ENCODE results near the gene LMAN1L. TPM values are rescaled to one million over a fixed set of nuclear protein-coding genes. Genes with fewer than 3 reads are reported as not detected.

Gene LMAN1L
- total RNA-seq, 2 experiments from 2014 or later, result not detected

DNA sequence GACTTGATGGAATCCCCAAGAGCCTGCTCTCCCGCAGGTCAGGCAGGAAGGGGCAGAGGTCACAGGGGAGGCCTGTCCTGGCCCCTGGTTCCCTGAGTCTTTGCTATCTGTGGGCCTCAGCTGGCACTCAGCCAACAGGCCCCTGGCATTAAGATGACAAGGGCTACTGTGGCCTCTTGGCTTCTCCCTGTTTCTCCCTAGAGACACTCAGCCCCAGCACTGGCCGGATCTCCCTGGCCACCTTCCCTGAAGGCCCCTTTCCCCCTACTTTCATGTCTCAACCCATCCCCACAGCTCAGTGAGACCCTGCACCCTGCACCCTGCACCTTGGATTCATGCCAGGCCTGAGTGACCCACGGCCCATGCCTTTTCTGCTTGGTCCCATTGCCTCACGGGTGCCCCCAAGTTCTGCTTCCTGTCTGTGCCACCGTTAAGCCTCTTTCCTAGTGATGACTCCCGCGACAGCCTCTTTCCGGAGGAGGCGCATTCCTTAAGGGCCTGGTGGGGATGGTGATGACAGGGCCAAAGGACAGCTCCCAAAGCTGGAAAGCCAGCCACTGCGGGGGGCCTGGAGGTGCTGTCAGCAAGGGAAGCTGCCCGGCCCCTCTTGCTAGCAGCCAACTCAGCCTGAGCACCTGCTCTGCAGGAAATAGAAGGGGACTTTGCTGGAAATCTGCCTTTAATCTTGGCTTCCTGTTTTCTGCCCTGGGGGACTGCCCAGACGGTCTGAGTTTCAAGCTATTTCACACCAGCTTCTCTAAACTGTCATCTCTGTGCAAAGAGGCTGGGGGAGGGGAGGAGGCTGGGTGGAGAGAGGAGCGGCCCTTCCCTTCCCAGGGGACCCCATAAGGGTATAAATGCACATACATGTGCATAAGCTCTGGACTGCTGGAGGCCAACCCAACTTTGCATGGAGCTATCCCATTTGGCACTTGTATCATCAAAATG is 35.5 kb upstream of the LMAN1L start:
- H3K4me3 Mint-ChIP-seq, result peak overlapping the region; percentile 63
- peak; percentile 69 for DNase-seq
- peak; percentile 9 for ATAC-seq
- CTCF ChIA-PET, result interaction anchor here (0.7 to 25.9 kb wide), 18 partner anchors 3 to 404 kb away, joined by 3 to 1355 read pairs (median 4); partner anchors contain the start of genes CPLX3 and CSK
- no peaks in the 10 kb centered on the region for H3K27me3 Mint-ChIP-seq
- peaks cover 61% of the 10 kb centered on the region for H3K4me1 Mint-ChIP-seq
- peak overlapping the region; percentile 92 for H3K27ac Mint-ChIP-seq
- no peaks in the 10 kb centered on the region for H3K9me3 Mint-ChIP-seq (ENCODE audit: low read depth)
- H3K36me3 Mint-ChIP-seq, result no peaks in the 10 kb centered on the region

DNA sequence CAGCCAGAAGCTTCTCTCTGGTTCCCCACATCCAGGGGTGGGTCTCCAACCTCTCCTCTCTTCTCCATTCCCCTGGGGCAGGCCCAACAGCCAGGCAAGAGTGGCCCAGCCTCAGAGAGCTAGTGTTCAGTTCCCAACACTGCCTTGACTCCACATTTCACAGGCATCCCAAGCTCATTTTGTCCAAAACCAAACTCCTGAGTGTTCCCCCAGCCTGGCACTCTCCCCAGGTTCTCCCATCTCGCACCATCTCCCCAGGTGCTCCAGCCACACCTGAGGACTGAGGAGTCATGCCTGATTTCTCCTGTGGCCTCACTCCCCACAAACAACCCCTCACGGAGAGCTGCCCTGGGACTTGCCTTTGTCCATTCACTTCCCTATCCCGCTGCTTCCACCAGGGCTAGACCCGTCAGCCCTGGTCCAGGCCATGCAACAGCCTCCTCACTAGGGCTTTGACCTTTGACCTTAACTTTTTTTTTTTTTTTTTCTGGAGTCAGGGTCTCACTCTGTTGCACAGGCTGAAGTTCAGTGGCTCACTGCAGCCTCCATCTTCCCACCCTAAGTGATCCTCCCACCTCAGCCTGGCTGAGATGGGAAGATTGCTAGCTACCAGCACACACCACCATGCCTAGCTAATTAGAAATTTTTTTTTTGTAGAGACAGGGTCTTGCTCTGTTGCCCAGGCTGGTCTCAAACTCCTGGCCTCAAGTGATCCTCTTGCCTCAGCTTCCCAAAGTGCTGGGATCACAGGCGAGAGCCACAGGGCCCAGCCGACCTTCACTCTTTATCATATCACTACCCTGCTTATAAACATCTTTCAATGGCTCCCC is 34.7 kb upstream of the LMAN1L start:
- H3K27me3 Mint-ChIP-seq, result no peaks in the 10 kb centered on the region
- CTCF ChIA-PET, result interaction anchor here (0.7 to 25.9 kb wide), 15 partner anchors 2 to 405 kb away, joined by 3 to 1355 read pairs (median 4); partner anchors contain the start of genes CPLX3 and CSK
- H3K9me3 Mint-ChIP-seq (ENCODE audit: low read depth), result no peaks in the 10 kb centered on the region

DNA sequence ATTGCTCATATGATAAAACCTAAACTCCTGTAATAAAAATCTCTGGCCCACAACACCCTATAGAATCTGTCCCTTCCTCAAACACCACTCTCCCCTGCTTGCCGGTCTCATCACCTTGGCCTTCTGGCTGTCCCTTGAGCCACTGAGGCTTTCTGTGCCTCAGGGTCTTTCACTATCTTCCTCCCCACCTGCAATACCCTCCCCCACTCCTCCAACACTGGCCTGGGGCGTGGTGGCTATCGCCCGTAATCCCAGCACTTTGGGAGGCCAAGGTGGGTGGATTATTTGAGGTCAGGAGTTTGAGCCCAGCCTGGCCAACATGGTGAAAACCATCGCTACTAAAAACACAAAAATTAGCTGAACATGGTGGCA is 34.0 kb upstream of the LMAN1L start:
- Mint-ChIP-seq H3K4me1 (peaks cover 61% of the 10 kb centered on the region), H3K27me3 (no peaks in the 10 kb centered on the region), H3K9me3 (ENCODE audit: low read depth) (no peaks in the 10 kb centered on the region), H3K4me3 (no peak overlapping the region), H3K27ac (peak overlapping the region; percentile 92), H3K36me3 (peaks cover 4% of the 10 kb centered on the region)
- ATAC-seq (no peak), DNase-seq (no peak)
- CTCF ChIA-PET, result interaction anchor here (1.5 to 25.9 kb wide), 6 partner anchors 1 to 345 kb away, joined by 3 to 1355 read pairs (median 13); partner anchors contain the start of genes CSK and SEMA7A

More for the DNA sequence above, 34.7 kb upstream of the LMAN1L start:
- DNase-seq (no peak), ATAC-seq (no peak)
- peaks cover 2% of the 10 kb centered on the region for H3K36me3 Mint-ChIP-seq
- H3K27ac Mint-ChIP-seq, result peak overlapping the region; percentile 92
- peak overlapping the region; percentile 63 for H3K4me3 Mint-ChIP-seq
- peaks cover 61% of the 10 kb centered on the region for H3K4me1 Mint-ChIP-seq

DNA sequence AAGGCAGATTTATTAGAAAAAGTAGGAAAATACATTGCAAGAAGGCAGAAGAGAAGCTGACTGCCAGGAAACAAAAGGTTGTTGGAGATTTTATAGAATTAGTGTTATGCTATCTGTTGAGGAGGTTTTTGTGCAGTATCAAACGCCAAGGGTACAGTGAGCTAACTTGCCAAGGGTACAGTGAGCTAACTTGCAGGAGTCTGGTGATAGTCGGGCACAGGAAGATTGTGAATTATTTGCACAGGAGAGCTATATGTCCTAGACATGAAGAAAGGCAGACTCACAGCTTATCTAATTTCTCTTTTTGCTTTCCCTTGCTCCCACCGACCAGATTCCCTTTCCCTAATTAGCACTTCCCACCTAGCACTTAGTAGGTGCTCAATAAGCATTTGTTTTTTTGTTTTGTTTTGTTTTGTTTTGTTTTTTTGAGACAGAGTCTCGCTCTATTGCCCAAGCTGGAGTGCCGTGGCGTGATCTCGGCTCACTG is 33.4 kb upstream of the LMAN1L start:
- H3K4me1 Mint-ChIP-seq, result peaks cover 63% of the 10 kb centered on the region

DNA sequence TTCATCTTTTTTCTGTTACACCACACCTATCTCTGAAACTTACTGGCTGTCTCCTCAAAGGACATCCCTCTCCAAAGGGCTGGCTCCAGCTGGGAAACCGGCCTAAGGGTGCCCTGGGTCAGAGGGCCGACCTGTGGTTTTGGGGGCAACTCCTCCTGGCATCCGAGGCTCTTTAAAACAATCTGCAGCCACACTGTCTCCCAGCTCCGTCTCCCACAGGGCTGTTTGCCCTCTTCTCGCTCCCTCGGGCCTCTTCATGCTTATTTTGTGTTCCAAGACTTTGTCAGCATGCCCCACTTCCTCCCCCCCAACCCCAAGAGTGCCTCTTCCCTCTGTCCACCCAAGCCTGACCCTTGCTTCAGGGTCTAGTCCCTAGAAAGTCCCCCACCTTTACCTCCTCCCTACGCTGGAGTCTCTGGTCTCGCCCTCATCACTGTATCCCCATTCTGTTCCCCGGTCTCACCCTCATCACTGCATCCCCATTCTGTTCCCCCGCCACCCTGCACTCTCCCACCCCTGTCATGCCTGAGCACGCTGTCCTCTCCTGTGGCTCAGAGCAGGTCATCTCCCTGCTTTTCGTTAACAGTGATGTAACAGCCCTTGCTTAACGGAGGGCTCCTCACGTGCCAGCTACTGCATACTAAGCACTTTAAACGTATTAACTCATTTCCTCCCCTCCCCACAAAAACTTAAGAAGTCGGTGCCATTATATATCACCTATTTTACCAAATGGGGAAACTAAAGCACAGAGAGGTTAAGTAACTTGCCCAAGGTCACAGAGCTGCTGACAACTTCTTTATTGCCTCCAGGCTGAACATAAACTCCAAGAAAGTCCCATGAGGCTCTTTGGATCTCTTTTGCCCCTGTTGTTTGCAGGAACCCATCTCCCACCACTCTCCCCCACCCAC is 31.9 kb upstream of the LMAN1L start:
- peak overlapping the region; percentile 92 for H3K27ac Mint-ChIP-seq
- ATAC-seq (peak; percentile 3), DNase-seq (peak; percentile 76)
- CTCF ChIA-PET, result interaction anchor here (0.6 to 25.9 kb wide), 25 partner anchors 1 to 226 kb away, joined by 3 to 1355 read pairs (median 4); partner anchors contain the start of genes CLK3, CSK and ULK3
- peaks cover 23% of the 10 kb centered on the region for H3K36me3 Mint-ChIP-seq
- peak overlapping the region; percentile 87 for H3K4me3 Mint-ChIP-seq
- H3K4me1 Mint-ChIP-seq, result peaks cover 69% of the 10 kb centered on the region
- no peaks in the 10 kb centered on the region for H3K9me3 Mint-ChIP-seq (ENCODE audit: low read depth)
- no peaks in the 10 kb centered on the region for H3K27me3 Mint-ChIP-seq

More for the DNA sequence above, 33.4 kb upstream of the LMAN1L start:
- DNase-seq, result no peak
- CTCF ChIA-PET, result interaction anchor here (0.9 to 25.9 kb wide), 7 partner anchors 0 to 346 kb away, joined by 3 to 1355 read pairs (median 15); partner anchors contain the start of genes CSK, SEMA7A and ULK3
- Mint-ChIP-seq H3K27ac (peak overlapping the region; percentile 92), H3K27me3 (no peaks in the 10 kb centered on the region), H3K9me3 (ENCODE audit: low read depth) (no peaks in the 10 kb centered on the region), H3K36me3 (peaks cover 10% of the 10 kb centered on the region), H3K4me3 (no peak overlapping the region)
- no peak for ATAC-seq

DNA sequence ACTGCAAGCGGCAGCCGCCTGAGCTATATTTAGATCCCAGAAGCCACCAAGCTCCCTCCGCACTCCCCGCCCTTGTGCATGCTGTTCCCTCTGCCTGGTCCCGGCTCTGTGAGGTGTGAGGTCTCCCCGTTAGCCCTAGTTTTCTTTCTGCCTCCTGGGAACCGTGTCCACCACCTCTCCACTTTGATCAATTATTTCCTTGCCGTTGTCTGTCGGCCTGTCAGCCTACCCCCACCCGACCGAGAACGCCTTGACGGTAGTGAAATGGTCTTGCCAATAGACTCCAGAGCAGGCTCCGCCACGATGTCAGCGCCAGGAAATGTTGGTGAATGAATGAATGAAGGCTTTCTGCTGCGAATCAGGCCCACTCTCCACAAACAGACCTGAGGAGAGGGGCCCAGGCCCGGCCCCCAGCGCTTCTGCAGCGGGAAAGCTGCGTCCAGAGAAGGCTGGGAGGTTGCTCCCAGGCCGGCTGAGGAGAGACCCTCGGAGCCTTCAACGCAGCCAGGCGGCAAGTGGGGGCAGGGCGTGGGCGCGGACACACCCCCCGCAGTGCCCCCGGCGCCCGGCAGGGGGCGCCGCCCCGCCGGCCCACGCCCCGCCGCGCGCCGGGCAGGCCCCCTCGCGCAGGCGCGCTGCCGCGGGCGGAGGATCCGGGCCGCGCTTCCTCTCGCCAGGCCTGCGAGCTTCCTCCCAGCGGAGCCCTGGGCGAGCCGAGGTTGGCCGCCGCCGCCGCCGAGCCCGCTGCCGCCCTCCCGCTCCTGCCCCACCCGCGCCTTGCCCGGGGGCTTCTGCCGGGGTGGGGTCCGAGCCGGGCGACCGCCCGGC is 31.0 kb upstream of the LMAN1L start, which contains the start of gene CSK:
TSS of gene CSK (plus strand) at position 650 of the 828 bp plus-strand sequence. CDS start 16,218 bp downstream, outside the sequence.
- CTCF ChIA-PET, result interaction anchor here (0.6 to 25.9 kb wide), 19 partner anchors 2 to 227 kb away, joined by 3 to 1355 read pairs (median 4); partner anchors contain the start of genes CLK3 and CSK
- Mint-ChIP-seq H3K4me1 (peaks cover 64% of the 10 kb centered on the region), H3K36me3 (peaks cover 23% of the 10 kb centered on the region), H3K27ac (peak within 1 kb of the TSS; percentile 98), H3K27me3 (no peaks in the 10 kb centered on the region), H3K4me3 (peak within 1 kb of the TSS; percentile 87), H3K9me3 (ENCODE audit: low read depth) (no peaks in the 10 kb centered on the region)
- DNase-seq (peak; percentile 84), ATAC-seq (peak; percentile 62)

DNA sequence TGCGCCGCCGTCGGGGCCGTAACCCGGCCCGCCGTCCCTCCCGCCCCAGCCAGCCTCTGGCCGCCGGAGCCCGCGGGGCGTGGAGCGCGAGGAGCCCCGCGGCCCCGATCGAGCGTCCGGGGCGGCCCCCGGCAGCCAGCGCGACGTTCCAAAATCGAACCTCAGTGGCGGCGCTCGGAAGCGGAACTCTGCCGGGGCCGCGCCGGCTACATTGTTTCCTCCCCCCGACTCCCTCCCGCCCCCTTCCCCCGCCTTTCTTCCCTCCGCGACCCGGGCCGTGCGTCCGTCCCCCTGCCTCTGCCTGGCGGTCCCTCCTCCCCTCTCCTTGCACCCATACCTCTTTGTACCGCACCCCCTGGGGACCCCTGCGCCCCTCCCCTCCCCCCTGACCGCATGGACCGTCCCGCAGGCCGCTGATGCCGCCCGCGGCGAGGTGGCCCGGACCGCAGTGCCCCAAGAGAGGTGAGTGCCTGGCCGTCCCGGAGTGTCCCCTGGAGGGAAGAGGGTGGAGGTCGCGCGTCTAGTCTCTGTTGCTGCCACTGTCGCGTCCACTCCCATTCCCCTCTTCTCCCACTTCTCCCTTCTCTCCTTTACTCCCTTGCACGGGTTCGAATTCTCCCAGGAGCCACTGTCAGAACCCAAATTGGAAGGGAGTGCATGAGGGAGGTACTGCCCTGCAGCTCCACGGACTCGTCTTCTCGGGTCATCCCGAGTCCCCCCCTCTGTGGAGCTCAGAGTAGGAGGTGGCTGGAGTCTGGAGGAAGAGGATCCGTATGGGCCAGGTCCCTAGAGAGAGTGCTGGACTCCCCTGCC is 30.2 kb upstream of the LMAN1L start:
- DNase-seq, result peak; percentile 76
- Mint-ChIP-seq H3K9me3 (ENCODE audit: low read depth) (no peaks in the 10 kb centered on the region), H3K4me1 (peaks cover 61% of the 10 kb centered on the region)

DNA sequence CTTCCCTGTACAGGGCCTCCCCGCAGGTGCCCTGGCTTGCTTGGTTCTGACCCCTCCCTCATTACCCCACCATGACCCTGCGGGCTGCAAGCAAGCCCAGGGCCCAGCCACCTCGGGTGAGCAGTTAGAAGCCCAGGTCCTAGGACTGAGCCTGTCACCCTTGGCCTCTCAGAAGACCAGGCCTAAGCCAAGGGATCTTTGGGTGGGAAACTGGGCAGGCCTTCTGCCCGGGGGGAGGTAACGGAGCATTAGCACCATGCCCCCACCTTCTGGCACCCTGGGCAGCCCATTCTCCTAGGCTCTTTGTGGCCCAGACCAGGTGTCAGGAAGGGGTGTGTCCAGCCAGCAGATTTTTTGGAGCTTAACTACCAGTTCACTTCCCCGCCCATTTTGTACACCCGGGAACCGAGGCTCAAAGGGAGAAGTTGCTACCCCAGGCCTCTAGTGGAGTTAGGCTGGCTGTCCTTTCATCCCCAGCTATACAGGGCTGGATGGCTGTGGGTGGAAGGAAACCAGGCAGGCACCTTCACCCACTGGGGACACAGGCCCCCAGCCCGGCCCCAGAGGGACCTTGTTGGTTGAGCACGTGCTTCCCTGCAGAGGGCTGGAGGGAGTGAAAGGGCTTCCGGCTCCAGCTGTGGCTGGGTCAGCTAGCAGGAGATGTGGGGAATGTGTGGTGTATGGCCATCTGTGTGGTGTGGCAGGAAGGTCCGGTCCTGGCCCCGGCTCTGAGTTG is 29.4 kb upstream of the LMAN1L start:
- Mint-ChIP-seq H3K27ac (peak overlapping the region; percentile 98), H3K4me3 (peak overlapping the region; percentile 79), H3K27me3 (no peaks in the 10 kb centered on the region), H3K9me3 (ENCODE audit: low read depth) (no peaks in the 10 kb centered on the region), H3K4me1 (peaks cover 61% of the 10 kb centered on the region), H3K36me3 (peaks cover 35% of the 10 kb centered on the region)
- DNase-seq (peak; percentile 74), ATAC-seq (no peak)
- CTCF ChIA-PET, result interaction anchor here (0.9 to 25.9 kb wide), 15 partner anchors 4 to 380 kb away, joined by 3 to 1355 read pairs (median 4); partner anchors contain the start of genes CSK, FAM219B, MPI and SCAMP5

More for the DNA sequence above, 30.2 kb upstream of the LMAN1L start:
- Mint-ChIP-seq H3K27ac (peak overlapping the region; percentile 98), H3K36me3 (peaks cover 29% of the 10 kb centered on the region), H3K27me3 (no peaks in the 10 kb centered on the region), H3K4me3 (peak overlapping the region; percentile 79)
- CTCF ChIA-PET, result interaction anchor here (0.6 to 25.9 kb wide), 15 partner anchors 3 to 380 kb away, joined by 3 to 1355 read pairs (median 4); partner anchors contain the start of genes CSK and MPI
- ATAC-seq, result peak; percentile 20

DNA sequence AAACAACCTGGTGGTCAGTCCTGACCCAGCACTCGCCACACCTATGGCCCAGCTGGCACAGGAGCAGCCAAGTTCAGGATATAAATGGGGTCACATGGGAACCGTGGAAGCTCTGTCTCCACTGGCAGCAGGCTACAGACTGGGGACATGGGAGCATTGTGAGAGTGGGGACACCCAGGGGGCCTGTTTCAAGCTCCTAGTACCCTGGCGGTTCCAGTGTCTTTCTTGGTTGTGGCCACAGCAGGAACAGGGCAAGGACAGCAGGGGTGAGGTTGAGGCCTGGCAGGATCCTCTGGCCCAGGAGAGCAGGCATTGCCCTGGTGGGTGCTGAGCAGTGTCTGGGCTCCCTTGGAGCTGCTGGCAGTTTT is 28.8 kb upstream of the LMAN1L start:
- H3K9me3 Mint-ChIP-seq (ENCODE audit: low read depth), result no peaks in the 10 kb centered on the region
- CTCF ChIA-PET, result interaction anchor here (0.9 to 25.9 kb wide), 18 partner anchors 4 to 381 kb away, joined by 3 to 1355 read pairs (median 4); partner anchors contain the start of genes CSK, FAM219B and SCAMP5
- DNase-seq (no peak), ATAC-seq (no peak)
- peaks cover 60% of the 10 kb centered on the region for H3K4me1 Mint-ChIP-seq
- peak overlapping the region; percentile 98 for H3K27ac Mint-ChIP-seq
- peak overlapping the region; percentile 79 for H3K4me3 Mint-ChIP-seq
- no peaks in the 10 kb centered on the region for H3K27me3 Mint-ChIP-seq
- peaks cover 39% of the 10 kb centered on the region for H3K36me3 Mint-ChIP-seq

Data from activated CD8-positive, alpha-beta memory T cell treated with anti-CD3 and anti-CD28 coated beads, Interleukin-2, amount 10 ng/mL, durations not matched to agents 7 days and 5 days (primary cell).